HG03432 (cell line): Measurements from ENCODE around the gene PPP2R5C.
"Not testable (repeated sequence)": the region's sequence is repeated elsewhere in the genome, so short reads cannot be mapped to it uniquely, and the experiment has no call there.

Source experiments
- ATAC-seq: cut with Tn5 transposase; IDR thresholded peaks from one replicate; pipeline ENCODE4 v1.9.1; 2021; ENCODE audit warnings: mild to moderate bottlenecking, moderate library complexity; ENCODE audit not compliant: unreplicated experiment

PPP2R5C gene

GRCh38 chr14:101749756-101750155 lies 11.8 kb upstream of the PPP2R5C start:
- not testable (repeated sequence) for ATAC-seq

- no peak for ATAC-seq
These were observed 6.6 kb upstream of the PPP2R5C start for GRCh38 chr14:101754893-101755292.

- ATAC-seq: no peak
These were observed 5.8 kb upstream of the PPP2R5C start for GRCh38 chr14:101755591-101756324.

- no peak for ATAC-seq
These were observed 4.3 kb upstream of the PPP2R5C start for GRCh38 chr14:101757064-101757838.

GRCh38 chr14:101757839-101758211 lies 3.7 kb upstream of the PPP2R5C start:
- ATAC-seq: no peak

- no peak for ATAC-seq
These were observed 2.5 kb upstream of the PPP2R5C start for GRCh38 chr14:101758913-101759593.

GRCh38 chr14:101760138-101761011 lies 1.1 kb upstream of the PPP2R5C start:
- ATAC-seq: peak; percentile 46

GRCh38 chr14:101761881-101762529 lies 496 bp downstream of the PPP2R5C start:
- peak; percentile 31 for ATAC-seq

- no peak for ATAC-seq
These were observed 1.1 kb downstream of the PPP2R5C start for GRCh38 chr14:101762530-101763101.

- ATAC-seq: no peak
These were observed 2.6 kb downstream of the PPP2R5C start for GRCh38 chr14:101763941-101764709.

GRCh38 chr14:101767618-101768362 lies 6.3 kb downstream of the PPP2R5C start:
- ATAC-seq: no peak

GRCh38 chr14:101770183-101770582 lies 8.7 kb downstream of the PPP2R5C start:
- ATAC-seq: no peak

- no peak for ATAC-seq
These were observed 11.3 kb downstream of the PPP2R5C start for GRCh38 chr14:101772770-101773169.

- no peak for ATAC-seq
These were observed 11.9 kb downstream of the PPP2R5C start for GRCh38 chr14:101773378-101773777.

GRCh38 chr14:101774006-101774795 lies 12.7 kb downstream of the PPP2R5C start:
- ATAC-seq: no peak

- ATAC-seq: no peak
These were observed 13.3 kb downstream of the PPP2R5C start for GRCh38 chr14:101774814-101775213.

GRCh38 chr14:101775826-101776225 lies 14.3 kb downstream of the PPP2R5C start:
- no peak for ATAC-seq

- ATAC-seq: no peak
These were observed 14.8 kb downstream of the PPP2R5C start for GRCh38 chr14:101776344-101776743.
